Hepatocyte (in vitro differentiated cells): Measurements from ENCODE around the gene SH2D7.

ENCODE experiments used
- EZH2 ChIP-seq: fragments of 200-600 bp; sonication (generic); IDR thresholded peaks from 2 replicates; pipeline ENCODE4 v1.6.1; 2016; ENCODE audit warnings: antibody characterized with exemption, mild to moderate bottlenecking, borderline replicate concordance
- EZH2phosphoT487 ChIP-seq: fragments of 200-600 bp; sonication (generic); IDR thresholded peaks from one replicate; pipeline ENCODE4 v1.6.1; 2018; ENCODE audit warnings: antibody characterized with exemption, mild to moderate bottlenecking, low read depth, moderate library complexity; ENCODE audit not compliant: unreplicated experiment, severe bottlenecking
- TF ChIP-seq, protein P1 (sequence below): fragments of 200-600 bp; sonication (generic); IDR thresholded peaks from 2 replicates; pipeline ENCODE4 v1.5.1; 2016; ENCODE audit warnings: antibody characterized with exemption, mild to moderate bottlenecking; ENCODE audit not compliant: poor library complexity

DNA sequence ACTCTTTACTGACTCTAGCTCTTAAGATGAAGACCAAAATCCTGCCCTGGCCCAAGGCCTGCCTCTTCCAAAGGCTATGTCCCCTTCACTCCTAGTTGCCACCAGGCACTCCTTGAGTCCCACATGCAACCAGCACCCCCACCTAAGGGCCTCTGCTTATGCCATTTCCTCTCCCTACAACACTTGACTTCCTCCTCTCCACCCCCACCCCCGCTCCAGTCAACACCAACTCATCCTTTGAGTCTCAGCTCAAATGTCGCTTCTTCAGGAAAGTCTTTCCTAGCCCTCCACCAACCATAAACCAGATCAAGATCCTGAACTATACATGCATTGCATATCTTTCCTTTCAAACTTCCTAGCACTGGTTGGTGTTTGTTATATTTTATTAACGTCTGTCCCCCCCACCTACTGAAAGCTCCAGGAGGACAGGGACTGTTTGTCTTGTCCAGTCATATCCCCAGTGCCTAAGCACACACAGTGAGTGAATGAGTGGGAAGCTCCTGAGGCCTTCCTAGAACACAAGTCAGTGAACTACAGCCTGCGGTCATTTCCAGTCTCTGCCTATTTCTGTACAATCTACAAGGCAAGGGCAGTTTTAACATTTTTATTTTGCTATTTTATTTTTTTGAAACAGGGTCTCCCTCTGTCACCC lies 22.2 kb upstream of the SH2D7 start:
- TF ChIP-seq, protein P1, sequence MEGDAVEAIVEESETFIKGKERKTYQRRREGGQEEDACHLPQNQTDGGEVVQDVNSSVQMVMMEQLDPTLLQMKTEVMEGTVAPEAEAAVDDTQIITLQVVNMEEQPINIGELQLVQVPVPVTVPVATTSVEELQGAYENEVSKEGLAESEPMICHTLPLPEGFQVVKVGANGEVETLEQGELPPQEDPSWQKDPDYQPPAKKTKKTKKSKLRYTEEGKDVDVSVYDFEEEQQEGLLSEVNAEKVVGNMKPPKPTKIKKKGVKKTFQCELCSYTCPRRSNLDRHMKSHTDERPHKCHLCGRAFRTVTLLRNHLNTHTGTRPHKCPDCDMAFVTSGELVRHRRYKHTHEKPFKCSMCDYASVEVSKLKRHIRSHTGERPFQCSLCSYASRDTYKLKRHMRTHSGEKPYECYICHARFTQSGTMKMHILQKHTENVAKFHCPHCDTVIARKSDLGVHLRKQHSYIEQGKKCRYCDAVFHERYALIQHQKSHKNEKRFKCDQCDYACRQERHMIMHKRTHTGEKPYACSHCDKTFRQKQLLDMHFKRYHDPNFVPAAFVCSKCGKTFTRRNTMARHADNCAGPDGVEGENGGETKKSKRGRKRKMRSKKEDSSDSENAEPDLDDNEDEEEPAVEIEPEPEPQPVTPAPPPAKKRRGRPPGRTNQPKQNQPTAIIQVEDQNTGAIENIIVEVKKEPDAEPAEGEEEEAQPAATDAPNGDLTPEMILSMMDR, result no peak
- TF ChIP-seq EZH2, result no peak
- TF ChIP-seq EZH2phosphoT487, result no peak
